HG03175 (cell line): Measurements from ENCODE around the gene TKT.

Experiments used
- ATAC-seq: cut with Tn5 transposase; IDR thresholded peaks from one replicate; pipeline ENCODE4 v1.9.1; 2021; ENCODE audit warnings: mild to moderate bottlenecking, moderate library complexity; ENCODE audit not compliant: unreplicated experiment

Gene TKT

GRCh38 chr3:53226142-53226840 is 29.5 kb downstream of the TKT start:
- ATAC-seq: no peak

- ATAC-seq: no peak
Observed at GRCh38 chr3:53225651-53226050, 30.2 kb downstream of the TKT start.

GRCh38 chr3:53225181-53225580 is 30.6 kb downstream of the TKT start:
- no peak for ATAC-seq

GRCh38 chr3:53224536-53224935 is 31.3 kb downstream of the TKT start:
- no peak for ATAC-seq

- ATAC-seq: no peak
Observed at GRCh38 chr3:53224026-53224425, 31.8 kb downstream of the TKT start.

- no peak for ATAC-seq
Observed at GRCh38 chr3:53223541-53223966, 32.3 kb downstream of the TKT start.

- no peak for ATAC-seq
Observed at GRCh38 chr3:53223025-53223424, 32.8 kb downstream of the TKT start.

GRCh38 chr3:53222183-53222901 is 33.5 kb downstream of the TKT start:
- ATAC-seq: no peak

GRCh38 chr3:53221827-53222182 is 34.0 kb downstream of the TKT start:
- no peak for ATAC-seq

GRCh38 chr3:53221345-53221744 is 34.5 kb downstream of the TKT start:
- no peak for ATAC-seq

GRCh38 chr3:53219895-53220483 is 35.8 kb downstream of the TKT start:
- ATAC-seq: peak; percentile 79

GRCh38 chr3:53218131-53218530 is 37.7 kb downstream of the TKT start:
- ATAC-seq: peak; percentile 43

GRCh38 chr3:53217175-53217574 is 38.6 kb downstream of the TKT start:
- ATAC-seq: no peak

GRCh38 chr3:53216723-53217122 is 39.1 kb downstream of the TKT start:
- ATAC-seq: no peak

GRCh38 chr3:53215816-53216215 is 40.0 kb downstream of the TKT start:
- no peak for ATAC-seq

GRCh38 chr3:53213276-53213675 is 42.5 kb downstream of the TKT start:
- ATAC-seq: no peak

GRCh38 chr3:53211706-53212702 is 43.8 kb downstream of the TKT start:
- no peak for ATAC-seq

GRCh38 chr3:53202331-53203015 is 53.3 kb downstream of the TKT start:
- no peak for ATAC-seq

GRCh38 chr3:53200501-53201498 is 55.0 kb downstream of the TKT start:
- ATAC-seq: no peak
